Tibial nerve (tissue), 4 donors: ENCODE measurements around the gene TRPT1. TPM values are rescaled to one million over a fixed set of nuclear protein-coding genes. Genes with fewer than 3 reads are reported as not detected.

Source experiments
- DNase-seq, 2 donors: peaks; one replicate each; pipeline ENCODE4 v3.0.0-alpha.2; 2019; ENCODE audit warnings: low spot score in 2 of 2
- H3K27ac ChIP-seq, 4 donors: fragments of 200-600 bp; sonication (generic) in 3 of 4; one replicate each; pipeline ENCODE4 v1.5.1; 2017 to 2019; ENCODE audit warnings: mild to moderate bottlenecking in 1 of 4
- H3K27me3 ChIP-seq, 2 donors: fragments of 200-600 bp; sonication (generic) in 1 of 2; one replicate each; pipeline versions ENCODE4 v1.5.1 to v1.6.0; 2017 to 2019
- H3K36me3 ChIP-seq, 3 donors: fragments of 200-600 bp; sonication (generic); one replicate each; pipeline ENCODE4 v1.5.1; 2018 to 2019
- H3K4me1 ChIP-seq, 4 donors: fragments of 200-600 bp; sonication (generic) in 3 of 4; one replicate each; pipeline ENCODE4 v1.5.1; 2017 to 2019
- H3K4me3 ChIP-seq, 4 donors: fragments of 200-600 bp; sonication (generic) in 3 of 4; one replicate each; pipeline ENCODE4 v1.5.1; 2017 to 2019; ENCODE audit warnings: mild to moderate bottlenecking in 1 of 4, moderate library complexity in 1 of 4
- H3K9me3 ChIP-seq, 4 donors: fragments of 200-600 bp; sonication (generic) in 3 of 4; one replicate each; pipeline ENCODE4 v1.5.1; 2017 to 2019
- EP300 ChIP-seq, 2 donors: sonication (generic); formaldehyde crosslinking; IDR thresholded peaks; one replicate each; pipeline ENCODE4 v1.6.1; 2017; ENCODE audit warnings: antibody characterized with exemption in 2 of 2, mild to moderate bottlenecking in 1 of 2
- POLR2A ChIP-seq, 2 donors: fragments of 450-650 bp; IDR thresholded peaks; one replicate each; pipeline ENCODE4 v1.6.1; 2017; ENCODE audit warnings: antibody characterized with exemption in 2 of 2, mild to moderate bottlenecking in 2 of 2, moderate library complexity in 2 of 2
- WGBS, 2 donors: methylation state at CpG; one replicate each; pipeline ENCODE4 v1.1.5; 2018; 5-methylcytosine and 5-hydroxymethylcytosine counted together
- total RNA-seq, 4 donors: library from RNA; depleted of rRNA; stranded (reverse); fragments of >200 nt; gene quantifications; one replicate each; pipeline ENCODE4 v1.1.0, GENCODE V29; 2016
- TF ChIP-seq, protein P1 (sequence below), 5 experiments: fragments of 200-600 bp in 3 of 5; fragments of 450-650 bp in 2 of 5; sonication (generic) in 3 of 5; IDR thresholded peaks; one replicate each; pipeline ENCODE4 v1.5.1; 2016 to 2019; ENCODE audit warnings: antibody characterized with exemption in 5 of 5, mild to moderate bottlenecking in 3 of 5, moderate library complexity in 2 of 5

TRPT1 gene
- total RNA-seq, 4 donors from 2014 or later, result 64.9 to 74.7 (median 68.7) TPM

DNA sequence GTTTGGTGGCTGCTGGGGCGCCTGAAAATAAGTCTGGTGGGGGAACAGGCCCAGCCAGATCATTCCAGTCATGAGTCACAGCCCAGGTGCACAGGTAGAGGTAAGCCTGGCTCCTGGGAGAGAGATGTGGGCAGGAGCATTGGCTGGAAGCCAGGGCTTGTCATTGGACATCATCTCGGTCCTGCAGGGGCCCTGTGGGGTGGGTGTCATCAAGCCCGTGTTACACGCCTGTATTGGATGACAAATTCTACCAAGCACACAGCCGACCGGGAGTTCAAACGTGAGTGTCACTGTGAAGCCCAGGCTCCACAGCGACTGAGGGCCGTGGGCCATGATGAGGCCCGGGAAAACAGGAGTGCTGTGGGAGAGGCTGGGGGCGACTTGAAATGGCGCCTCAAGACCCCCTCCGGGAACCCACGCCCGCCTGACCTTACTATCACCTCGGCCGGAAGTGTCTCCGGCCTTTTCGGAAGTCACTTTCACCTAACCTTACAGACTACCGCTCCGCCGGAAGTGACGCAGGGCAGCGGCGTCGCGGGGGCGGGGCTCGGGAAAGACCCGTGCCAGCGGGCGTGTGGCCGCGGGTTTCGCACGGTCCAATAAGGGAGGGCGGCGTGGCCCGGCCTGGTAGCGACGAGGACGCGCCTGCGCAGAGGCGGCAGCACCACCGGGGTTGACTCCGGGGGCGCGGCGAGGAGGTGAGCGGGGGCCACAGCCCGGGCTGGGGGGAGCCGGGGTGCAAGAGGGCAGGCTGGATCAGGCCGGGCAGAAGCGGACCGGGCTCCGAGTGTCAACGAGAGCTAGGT, 14.7 kb upstream of the TRPT1 start, which contains the start of gene FKBP2:
TSS of gene FKBP2 (plus strand) at position 661 of the 806 bp plus-strand sequence. CDS start 1,293 bp downstream, outside the sequence.
- WGBS, 2 donors, result 1 to 2% methylated on average over 29 to 34 of the region's 58 CpGs
- H3K4me1 ChIP-seq, result peaks cover 0 to 54% (median 33%) of the 10 kb centered on the region in 4 donors
- TF ChIP-seq POLR2A (IDR thresholded peaks at IDR 0.05) (peak; percentile 81 to 93), EP300 (IDR thresholded peaks at IDR 0.05) (peak; percentile 96 to 98)
- TF ChIP-seq, protein P1, sequence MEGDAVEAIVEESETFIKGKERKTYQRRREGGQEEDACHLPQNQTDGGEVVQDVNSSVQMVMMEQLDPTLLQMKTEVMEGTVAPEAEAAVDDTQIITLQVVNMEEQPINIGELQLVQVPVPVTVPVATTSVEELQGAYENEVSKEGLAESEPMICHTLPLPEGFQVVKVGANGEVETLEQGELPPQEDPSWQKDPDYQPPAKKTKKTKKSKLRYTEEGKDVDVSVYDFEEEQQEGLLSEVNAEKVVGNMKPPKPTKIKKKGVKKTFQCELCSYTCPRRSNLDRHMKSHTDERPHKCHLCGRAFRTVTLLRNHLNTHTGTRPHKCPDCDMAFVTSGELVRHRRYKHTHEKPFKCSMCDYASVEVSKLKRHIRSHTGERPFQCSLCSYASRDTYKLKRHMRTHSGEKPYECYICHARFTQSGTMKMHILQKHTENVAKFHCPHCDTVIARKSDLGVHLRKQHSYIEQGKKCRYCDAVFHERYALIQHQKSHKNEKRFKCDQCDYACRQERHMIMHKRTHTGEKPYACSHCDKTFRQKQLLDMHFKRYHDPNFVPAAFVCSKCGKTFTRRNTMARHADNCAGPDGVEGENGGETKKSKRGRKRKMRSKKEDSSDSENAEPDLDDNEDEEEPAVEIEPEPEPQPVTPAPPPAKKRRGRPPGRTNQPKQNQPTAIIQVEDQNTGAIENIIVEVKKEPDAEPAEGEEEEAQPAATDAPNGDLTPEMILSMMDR (IDR thresholded peaks at IDR 0.05), result peak in 1 of 5 experiments; percentile 47

GRCh38 chr11:64239662-64240434, 13.9 kb upstream of the TRPT1 start:
- TF ChIP-seq, protein P1 (IDR thresholded peaks at IDR 0.05), result no peak
- TF ChIP-seq POLR2A (IDR thresholded peaks at IDR 0.05) (no peak), EP300 (IDR thresholded peaks at IDR 0.05) (no peak)
- H3K27ac ChIP-seq, result peak overlapping the region; percentile 95 to 100 (median 100)
- H3K36me3 ChIP-seq, result peaks cover 0 to 51% (median 4%) of the 10 kb centered on the region in 3 donors
- peak overlapping the region; percentile 55 to 91 (median 82) for H3K4me3 ChIP-seq
- H3K4me1 ChIP-seq, result peaks cover 0 to 54% (median 35%) of the 10 kb centered on the region in 4 donors
- WGBS, 2 donors, result 74 to 83% methylated on average over 11 of the region's 11 CpGs
- DNase-seq, result no peak
- no peaks in the 10 kb centered on the region for H3K27me3 ChIP-seq
- H3K9me3 ChIP-seq, result no peaks in the 10 kb centered on the region

More for the DNA sequence above, 14.7 kb upstream of the TRPT1 start, which contains the start of gene FKBP2:
- Histone ChIP-seq H3K36me3 (peaks cover 0 to 51% (median 4%) of the 10 kb centered on the region in 3 donors), H3K27ac (peak within 1 kb of the TSS; percentile 95 to 100 (median 100)), H3K9me3 (no peaks in the 10 kb centered on the region), H3K4me3 (peak within 1 kb of the TSS; percentile 78 to 98 (median 88)), H3K27me3 (no peaks in the 10 kb centered on the region)
- DNase-seq, result peak; percentile 93 to 96

GRCh38 chr11:64238999-64239398, 13.0 kb upstream of the TRPT1 start:
- no peak overlapping the region for H3K4me3 ChIP-seq
- no peaks in the 10 kb centered on the region for H3K27me3 ChIP-seq
- H3K4me1 ChIP-seq, result peaks cover 0 to 51% (median 35%) of the 10 kb centered on the region in 4 donors
- WGBS, 2 donors, result 72 to 82% methylated on average over 5 of the region's 5 CpGs
- DNase-seq, result no peak
- peak overlapping the region in 2 of 4 donors; percentile 95 to 100 for H3K27ac ChIP-seq
- TF ChIP-seq EP300 (IDR thresholded peaks at IDR 0.05) (no peak), POLR2A (IDR thresholded peaks at IDR 0.05) (no peak)
- TF ChIP-seq, protein P1 (IDR thresholded peaks at IDR 0.05), result no peak
- H3K36me3 ChIP-seq, result peaks cover 0 to 46% (median 4%) of the 10 kb centered on the region in 3 donors
- no peaks in the 10 kb centered on the region for H3K9me3 ChIP-seq

DNA sequence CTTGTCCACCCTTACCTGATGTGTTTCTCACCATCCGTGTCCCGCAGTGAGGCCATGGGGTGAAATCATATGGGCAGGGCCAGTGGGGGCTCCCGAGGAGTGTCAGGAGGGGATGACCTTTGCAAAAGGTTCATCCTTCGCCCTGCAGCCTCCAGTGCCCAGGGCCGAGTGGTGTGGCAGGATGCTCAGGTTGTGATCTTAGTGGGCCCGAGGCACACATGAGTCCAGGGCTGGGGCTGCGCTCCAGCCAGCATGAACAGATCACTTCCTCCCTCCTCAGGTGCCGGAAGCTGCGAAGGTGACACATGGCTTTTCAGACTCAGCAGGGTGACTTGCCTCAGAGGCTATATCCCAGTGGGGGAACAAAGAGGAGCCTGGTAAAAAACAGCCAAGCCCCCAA, 12.1 kb upstream of the TRPT1 start:
- no peaks in the 10 kb centered on the region for H3K9me3 ChIP-seq
- H3K36me3 ChIP-seq, result peaks cover 0 to 36% (median 4%) of the 10 kb centered on the region in 3 donors
- WGBS, 2 donors, result 88 to 96% methylated on average over 8 to 9 of the region's 9 CpGs
- DNase-seq, result no peak
- H3K4me3 ChIP-seq, result no peak overlapping the region
- H3K27ac ChIP-seq, result peak overlapping the region in 2 of 4 donors; percentile 26 to 95
- TF ChIP-seq, protein P1 (IDR thresholded peaks at IDR 0.05), result no peak
- no peak for TF ChIP-seq POLR2A (IDR thresholded peaks at IDR 0.05)
- no peak for TF ChIP-seq EP300 (IDR thresholded peaks at IDR 0.05)
- no peaks in the 10 kb centered on the region for H3K27me3 ChIP-seq
- peaks cover 0 to 52% (median 40%) of the 10 kb centered on the region in 4 donors for H3K4me1 ChIP-seq
